ENCODE measurements around the gene RGL2. TPM values are rescaled to one million over a fixed set of nuclear protein-coding genes. Genes with fewer than 3 reads are reported as not detected.

RGL2 gene
- total and polyA plus RNA-seq, 2 of the 13 experiments (the other 11 are each of a cell fraction or from before 2014, with no cell fraction given), result 22.9 to 47.4 TPM

GRCh38 chr6:33299237-33299944 is 649 bp upstream of the RGL2 start (continued):
- TF ChIP-seq GABPA (IDR thresholded peaks at IDR 0.05; ENCODE audit: low read depth, low read length) (peak; percentile 82), GABPA (CRISPR knock-in tag; IDR thresholded peaks at IDR 0.05; ENCODE audit: low read depth) (peak; percentile 93), AKAP8 (CRISPR knock-in tag; IDR thresholded peaks at IDR 0.05) (no peak), BCLAF1 (IDR thresholded peaks at IDR 0.05) (no peak), FOXJ3 (CRISPR knock-in tag; IDR thresholded peaks at IDR 0.05; ENCODE audit: borderline replicate concordance) (peak; percentile 67; the same call in 1 of the 2 replicates), EHMT2 (IDR thresholded peaks at IDR 0.05; ENCODE audit: borderline replicate concordance, low read depth, low read length) (no peak), MEIS1 (CRISPR knock-in tag; IDR thresholded peaks at IDR 0.05; ENCODE audit: borderline replicate concordance) (0 out of 2 replicates have a peak, but pooled peaks have one; percentile 23), HNRNPUL1 (IDR thresholded peaks at IDR 0.05; ENCODE audit: low read depth, low read length) (no peak), THYN1 (CRISPR knock-in tag; IDR thresholded peaks at IDR 0.05; ENCODE audit: borderline replicate concordance, low read depth) (no peak), HDAC6 (IDR thresholded peaks at IDR 0.05; ENCODE audit: low read depth, low read length) (no peak), THAP11 (CRISPR knock-in tag; IDR thresholded peaks at IDR 0.05) (peak; percentile 90), ZNF629 (CRISPR knock-in tag; conservative IDR thresholded peaks at IDR 0.05) (peak; percentile 49; the same call in 1 of the 2 replicates), SP4 (CRISPR knock-in tag; IDR thresholded peaks at IDR 0.05) (peak; percentile 86; the same call in 1 of the 2 replicates), ZNF12 (CRISPR knock-in tag; IDR thresholded peaks at IDR 0.05) (no peak; the same call in 1 of the 2 replicates), ZNF331 (CRISPR knock-in tag; IDR thresholded peaks at IDR 0.05) (0 out of 2 replicates have a peak, but pooled peaks have one; percentile 27), ZNF276 (CRISPR knock-in tag; IDR thresholded peaks at IDR 0.05; ENCODE audit: low read depth) (peak; percentile 85; the same call in 1 of the 2 replicates), ZNF792 (CRISPR knock-in tag; IDR thresholded peaks at IDR 0.05) (peak; percentile 95), PLRG1 (conservative IDR thresholded peaks at IDR 0.05) (no peak), ZNF580 (CRISPR knock-in tag; IDR thresholded peaks at IDR 0.05; ENCODE audit: borderline replicate concordance, low read depth) (peak; percentile 83; the same call in 1 of the 2 replicates), CENPT (CRISPR knock-in tag; IDR thresholded peaks at IDR 0.05; ENCODE audit: low read depth) (no peak; the same call in 1 of the 2 replicates), KLF6 (CRISPR knock-in tag; IDR thresholded peaks at IDR 0.05) (no peak; the same call in 1 of the 2 replicates), SP5 (CRISPR knock-in tag; IDR thresholded peaks at IDR 0.05; ENCODE audit: borderline replicate concordance, low read depth) (peak; percentile 93), ZNF230 (CRISPR knock-in tag; IDR thresholded peaks at IDR 0.05) (peak; percentile 87), SRSF9 (IDR thresholded peaks at IDR 0.05; ENCODE audit: borderline replicate concordance, insufficient read depth, low read depth, low read length, poor library complexity, severe bottlenecking) (no peak), PHF8 (CRISPR knock-in tag; IDR thresholded peaks at IDR 0.05) (peak; percentile 91), SIN3B (IDR thresholded peaks at IDR 0.05; ENCODE audit: low read length) (no peak; the same call in none of the 2 replicates), ZNF224 (CRISPR knock-in tag; IDR thresholded peaks at IDR 0.05) (peak; percentile 84; the same call in 1 of the 2 replicates)

Data from HepG2 (cell line).